GM12878 (cell line): ENCODE data around the gene CISD2. TPM values are rescaled to one million over a fixed set of nuclear protein-coding genes. Genes with fewer than 3 reads are reported as not detected.

ENCODE experiments used
- BMI1 ChIP-seq: fragments of 450-650 bp; IDR thresholded peaks from 2 replicates; pipeline ENCODE4 v1.6.1; 2016; ENCODE audit warnings: mild to moderate bottlenecking, moderate library complexity, borderline replicate concordance
- CHD2 ChIP-seq: IDR thresholded peaks from 2 replicates; pipeline ENCODE4 v1.6.1; 2011; ENCODE audit warnings: low read depth, low read length, improper control_type of control experiment, borderline replicate concordance
- ESRRA ChIP-seq: IDR thresholded peaks from 2 replicates; pipeline ENCODE4 v1.6.1; 2012; ENCODE audit warnings: mild to moderate bottlenecking, low read length, improper control_type of control experiment
- GABPA ChIP-seq: IDR thresholded peaks from 2 replicates; pipeline ENCODE4 v1.6.1; 2014; ENCODE audit warnings: antibody characterized with exemption, low read depth, mild to moderate bottlenecking, inconsistent platforms
- IKZF1 ChIP-seq: fragments of 450-650 bp; conservative IDR thresholded peaks from 2 replicates; pipeline ENCODE4 v1.6.1; 2017; ENCODE audit warnings: antibody characterized with exemption, mild to moderate bottlenecking
- IRF4 ChIP-seq: IDR thresholded peaks from 2 replicates; pipeline ENCODE4 v1.6.1; 2011; ENCODE audit warnings: low read depth, low read length
- KAT2A ChIP-seq: conservative IDR thresholded peaks from 2 replicates; pipeline ENCODE4 v1.6.1; 2011; ENCODE audit warnings: low read depth, low read length; ENCODE audit not compliant: control insufficient read depth
- MEF2A ChIP-seq: IDR thresholded peaks from 2 replicates; pipeline ENCODE4 v1.6.1; 2011; ENCODE audit warnings: low read depth, mild to moderate bottlenecking, low read length, moderate library complexity; ENCODE audit not compliant: insufficient read depth
- MYB ChIP-seq: fragments of 150-350 bp; IDR thresholded peaks from 2 replicates; pipeline ENCODE4 v1.6.1; 2014; ENCODE audit warnings: mild to moderate bottlenecking, low read depth, low read length, borderline replicate concordance
- POLR2A ChIP-seq: IDR thresholded peaks from 2 replicates; pipeline ENCODE4 v1.6.1; 2011; ENCODE audit warnings: low read depth, mild to moderate bottlenecking, low read length
- POLR2AphosphoS2 ChIP-seq: IDR thresholded peaks from 2 replicates; pipeline ENCODE4 v1.6.1; 2011; ENCODE audit warnings: low read depth, mild to moderate bottlenecking, low read length, improper control_type of control experiment, moderate library complexity
- RB1 ChIP-seq: fragments of 450-650 bp; formaldehyde crosslinking; IDR thresholded peaks from 2 replicates; pipeline ENCODE4 v1.6.1; 2017; ENCODE audit warnings: mild to moderate bottlenecking, borderline replicate concordance
- SMARCA5 ChIP-seq: fragments of 450-650 bp; IDR thresholded peaks from 2 replicates; pipeline ENCODE4 v1.6.1; 2017; ENCODE audit warnings: mild to moderate bottlenecking
- SREBF1 ChIP-seq: IDR thresholded peaks from 2 replicates; pipeline ENCODE4 v1.6.1; 2012; ENCODE audit warnings: mild to moderate bottlenecking, low read length
- SUPT20H ChIP-seq: IDR thresholded peaks from 2 replicates; pipeline ENCODE4 v1.6.1; 2011; ENCODE audit warnings: low read depth, mild to moderate bottlenecking, low read length, moderate library complexity, borderline replicate concordance; ENCODE audit not compliant: control insufficient read depth
- TCF7 ChIP-seq: IDR thresholded peaks from 2 replicates; pipeline ENCODE4 v1.6.1; 2014; ENCODE audit warnings: antibody characterized with exemption, borderline replicate concordance
- ZNF384 ChIP-seq: IDR thresholded peaks from 2 replicates; pipeline ENCODE4 v1.6.1; 2012; ENCODE audit warnings: low read depth, mild to moderate bottlenecking, low read length, improper control_type of control experiment, borderline replicate concordance
- ZNF622 ChIP-seq: fragments of 450-650 bp; IDR thresholded peaks from 2 replicates; pipeline ENCODE4 v1.6.1; 2017; ENCODE audit warnings: mild to moderate bottlenecking, inconsistent platforms
- ZZZ3 ChIP-seq: IDR thresholded peaks from 2 replicates; pipeline ENCODE4 v1.6.1; 2011; ENCODE audit warnings: low read depth; ENCODE audit not compliant: control insufficient read depth, insufficient read length
- polyA plus RNA-seq, 11 experiments: library from polyadenylated mRNA; depleted of rRNA in 4 of 11; unstranded in 6 of 11; stranded (reverse) in 5 of 11; fragments of >200 nt; fragmentation: Nextera tagmentation in 4 of 11; fragmentation: Illumina TruSeq in 1 of 11; extraction: Ambion mirVana in 4 of 11; extraction: Trizol in 1 of 11; gene quantifications; 1 replicate in 1 of 11; 2 replicates in 10 of 11; pipeline versions ENCODE4 v1.2.1 to v1.2.3, GENCODE V29; 2011 to 2016; ENCODE audit warnings: inconsistent platforms in 2 of 11, missing spikeins in 2 of 11, low read depth in 1 of 11
- total RNA-seq, 4 experiments: library from RNA; depleted of rRNA in 3 of 4; stranded (reverse); fragments of >200 nt in 3 of 4; fragmentation: Illumina TruSeq in 1 of 4; extraction: Trizol in 1 of 4; gene quantifications; 2 replicates each; pipeline versions ENCODE4 v1.2.1 to v1.2.3, GENCODE V29; 2013 to 2021
- TF ChIP-seq, protein P1 (sequence below): fragments of 450-650 bp; IDR thresholded peaks from 2 replicates; pipeline ENCODE4 v1.6.1; 2017; ENCODE audit warnings: mild to moderate bottlenecking, moderate library complexity
- TF ChIP-seq, protein P2 (sequence below): IDR thresholded peaks from 2 replicates; pipeline ENCODE4 v1.6.1; 2012; ENCODE audit warnings: low read depth, low read length, improper control_type of control experiment
- TF ChIP-seq, protein P3 (sequence below): fragments of 450-650 bp; IDR thresholded peaks from 2 replicates; pipeline ENCODE4 v1.6.1; 2017; ENCODE audit warnings: antibody characterized with exemption, mild to moderate bottlenecking, moderate library complexity
- TF ChIP-seq, protein P4 (sequence below): IDR thresholded peaks from 2 replicates; pipeline ENCODE4 v1.6.1; 2011; ENCODE audit warnings: borderline replicate concordance, low read depth, mild to moderate bottlenecking, moderate library complexity, low read length; ENCODE audit not compliant: insufficient read depth, poor library complexity, severe bottlenecking

Gene CISD2
- total and polyA plus RNA-seq, 10 of the 15 experiments (the other 5 are each of a cell fraction or from before 2014, with no cell fraction given) = 29.5 to 132 (median 38.9) TPM

DNA sequence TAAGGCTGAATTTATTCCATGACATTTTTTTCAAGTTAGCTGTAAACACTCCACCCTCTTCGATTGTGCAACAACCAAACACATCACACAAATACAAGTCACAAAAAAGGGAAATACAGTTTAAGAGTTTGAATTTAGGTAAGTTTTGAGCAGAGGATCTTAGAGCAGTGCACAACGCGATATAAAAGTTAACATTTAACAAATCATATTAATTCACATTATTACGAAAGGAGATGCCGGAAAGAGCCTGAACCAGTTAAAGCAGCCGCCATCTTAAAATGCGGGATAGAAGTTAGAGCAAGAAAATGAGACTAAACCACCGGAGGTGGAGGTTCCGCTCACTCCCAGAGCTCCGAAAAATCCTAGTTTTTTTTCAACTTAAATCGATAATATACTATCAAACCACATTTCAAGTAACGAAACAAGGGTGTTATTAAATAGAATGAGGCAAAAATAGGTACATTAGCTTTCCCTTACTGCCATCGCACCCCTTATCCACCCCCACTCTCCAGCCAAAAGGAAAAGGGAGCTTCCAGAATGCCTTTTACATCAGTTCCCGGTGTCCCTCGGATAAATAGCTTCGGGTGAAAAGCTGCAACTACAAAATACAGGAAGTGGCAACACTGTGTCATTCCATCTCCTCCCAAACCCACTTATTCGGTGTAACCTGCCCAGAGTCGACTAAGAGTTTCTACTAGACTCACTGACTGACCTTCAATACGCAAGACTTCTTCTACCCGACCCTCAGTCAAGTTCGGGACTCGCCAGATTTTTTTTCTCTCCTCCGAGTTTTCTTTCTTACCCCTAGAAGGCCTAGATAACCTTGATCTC is 43.3 kb upstream of the CISD2 start (continued):
- TF ChIP-seq, protein P1, sequence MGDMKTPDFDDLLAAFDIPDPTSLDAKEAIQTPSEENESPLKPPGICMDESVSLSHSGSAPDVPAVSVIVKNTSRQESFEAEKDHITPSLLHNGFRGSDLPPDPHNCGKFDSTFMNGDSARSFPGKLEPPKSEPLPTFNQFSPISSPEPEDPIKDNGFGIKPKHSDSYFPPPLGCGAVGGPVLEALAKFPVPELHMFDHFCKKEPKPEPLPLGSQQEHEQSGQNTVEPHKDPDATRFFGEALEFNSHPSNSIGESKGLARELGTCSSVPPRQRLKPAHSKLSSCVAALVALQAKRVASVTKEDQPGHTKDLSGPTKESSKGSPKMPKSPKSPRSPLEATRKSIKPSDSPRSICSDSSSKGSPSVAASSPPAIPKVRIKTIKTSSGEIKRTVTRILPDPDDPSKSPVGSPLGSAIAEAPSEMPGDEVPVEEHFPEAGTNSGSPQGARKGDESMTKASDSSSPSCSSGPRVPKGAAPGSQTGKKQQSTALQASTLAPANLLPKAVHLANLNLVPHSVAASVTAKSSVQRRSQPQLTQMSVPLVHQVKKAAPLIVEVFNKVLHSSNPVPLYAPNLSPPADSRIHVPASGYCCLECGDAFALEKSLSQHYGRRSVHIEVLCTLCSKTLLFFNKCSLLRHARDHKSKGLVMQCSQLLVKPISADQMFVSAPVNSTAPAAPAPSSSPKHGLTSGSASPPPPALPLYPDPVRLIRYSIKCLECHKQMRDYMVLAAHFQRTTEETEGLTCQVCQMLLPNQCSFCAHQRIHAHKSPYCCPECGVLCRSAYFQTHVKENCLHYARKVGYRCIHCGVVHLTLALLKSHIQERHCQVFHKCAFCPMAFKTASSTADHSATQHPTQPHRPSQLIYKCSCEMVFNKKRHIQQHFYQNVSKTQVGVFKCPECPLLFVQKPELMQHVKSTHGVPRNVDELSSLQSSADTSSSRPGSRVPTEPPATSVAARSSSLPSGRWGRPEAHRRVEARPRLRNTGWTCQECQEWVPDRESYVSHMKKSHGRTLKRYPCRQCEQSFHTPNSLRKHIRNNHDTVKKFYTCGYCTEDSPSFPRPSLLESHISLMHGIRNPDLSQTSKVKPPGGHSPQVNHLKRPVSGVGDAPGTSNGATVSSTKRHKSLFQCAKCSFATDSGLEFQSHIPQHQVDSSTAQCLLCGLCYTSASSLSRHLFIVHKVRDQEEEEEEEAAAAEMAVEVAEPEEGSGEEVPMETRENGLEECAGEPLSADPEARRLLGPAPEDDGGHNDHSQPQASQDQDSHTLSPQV = no peak
- TF ChIP-seq TCF7 (no peak), CHD2 (no peak), RB1 (no peak), SMARCA5 (no peak), POLR2A (no peak), KAT2A (no peak), SREBF1 (no peak), ZZZ3 (no peak), IKZF1 (peak; percentile 35; the same call in 1 of the 2 replicates), SUPT20H (no peak), MYB (no peak), ZNF622 (no peak), ESRRA (no peak), MEF2A (no peak), BMI1 (no peak), ZNF384 (no peak), POLR2AphosphoS2 (no peak), IRF4 (no peak), GABPA (peak; percentile 75)
- TF ChIP-seq, protein P2, sequence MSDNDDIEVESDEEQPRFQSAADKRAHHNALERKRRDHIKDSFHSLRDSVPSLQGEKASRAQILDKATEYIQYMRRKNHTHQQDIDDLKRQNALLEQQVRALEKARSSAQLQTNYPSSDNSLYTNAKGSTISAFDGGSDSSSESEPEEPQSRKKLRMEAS = no peak
- TF ChIP-seq, protein P3, sequence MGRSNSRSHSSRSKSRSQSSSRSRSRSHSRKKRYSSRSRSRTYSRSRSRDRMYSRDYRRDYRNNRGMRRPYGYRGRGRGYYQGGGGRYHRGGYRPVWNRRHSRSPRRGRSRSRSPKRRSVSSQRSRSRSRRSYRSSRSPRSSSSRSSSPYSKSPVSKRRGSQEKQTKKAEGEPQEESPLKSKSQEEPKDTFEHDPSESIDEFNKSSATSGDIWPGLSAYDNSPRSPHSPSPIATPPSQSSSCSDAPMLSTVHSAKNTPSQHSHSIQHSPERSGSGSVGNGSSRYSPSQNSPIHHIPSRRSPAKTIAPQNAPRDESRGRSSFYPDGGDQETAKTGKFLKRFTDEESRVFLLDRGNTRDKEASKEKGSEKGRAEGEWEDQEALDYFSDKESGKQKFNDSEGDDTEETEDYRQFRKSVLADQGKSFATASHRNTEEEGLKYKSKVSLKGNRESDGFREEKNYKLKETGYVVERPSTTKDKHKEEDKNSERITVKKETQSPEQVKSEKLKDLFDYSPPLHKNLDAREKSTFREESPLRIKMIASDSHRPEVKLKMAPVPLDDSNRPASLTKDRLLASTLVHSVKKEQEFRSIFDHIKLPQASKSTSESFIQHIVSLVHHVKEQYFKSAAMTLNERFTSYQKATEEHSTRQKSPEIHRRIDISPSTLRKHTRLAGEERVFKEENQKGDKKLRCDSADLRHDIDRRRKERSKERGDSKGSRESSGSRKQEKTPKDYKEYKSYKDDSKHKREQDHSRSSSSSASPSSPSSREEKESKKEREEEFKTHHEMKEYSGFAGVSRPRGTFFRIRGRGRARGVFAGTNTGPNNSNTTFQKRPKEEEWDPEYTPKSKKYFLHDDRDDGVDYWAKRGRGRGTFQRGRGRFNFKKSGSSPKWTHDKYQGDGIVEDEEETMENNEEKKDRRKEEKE = peak; percentile 69; the same call in 1 of the 2 replicates
- TF ChIP-seq, protein P4, sequence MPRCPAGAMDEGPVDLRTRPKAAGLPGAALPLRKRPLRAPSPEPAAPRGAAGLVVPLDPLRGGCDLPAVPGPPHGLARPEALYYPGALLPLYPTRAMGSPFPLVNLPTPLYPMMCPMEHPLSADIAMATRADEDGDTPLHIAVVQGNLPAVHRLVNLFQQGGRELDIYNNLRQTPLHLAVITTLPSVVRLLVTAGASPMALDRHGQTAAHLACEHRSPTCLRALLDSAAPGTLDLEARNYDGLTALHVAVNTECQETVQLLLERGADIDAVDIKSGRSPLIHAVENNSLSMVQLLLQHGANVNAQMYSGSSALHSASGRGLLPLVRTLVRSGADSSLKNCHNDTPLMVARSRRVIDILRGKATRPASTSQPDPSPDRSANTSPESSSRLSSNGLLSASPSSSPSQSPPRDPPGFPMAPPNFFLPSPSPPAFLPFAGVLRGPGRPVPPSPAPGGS = no peak
